ENCODE data around the gene PTPRM. TPM values are rescaled to one million over a fixed set of nuclear protein-coding genes. Genes with fewer than 3 reads are reported as not detected.

Gene PTPRM
- polyA plus RNA-seq, 3 donors = 0.04 to 2.1 (median 0.66) TPM

GRCh38 chr18:8030201-8030600, 463.1 kb downstream of the PTPRM start:
- Histone ChIP-seq H3K9me3 (replicated peaks in 1 of 2; ENCODE audit: control insufficient read depth in 1 of 2, insufficient read depth in 1 of 2, low read length in 2 of 2) (no peaks in the 10 kb centered on the region), H3K36me3 (replicated peaks in 1 of 2; ENCODE audit: control insufficient read depth in 1 of 2, insufficient read depth in 2 of 2, low read length in 2 of 2) (no peaks in the 10 kb centered on the region), H3K4me3 (replicated peaks in 1 of 3; ENCODE audit: low read depth in 2 of 3, low read length in 3 of 3) (no peak overlapping the region), H3K4me1 (ENCODE audit: control insufficient read depth in 1 of 2, insufficient read depth in 2 of 2, low read length in 2 of 2) (no peaks in the 10 kb centered on the region), H4K20me1 (ENCODE audit: insufficient read depth, low read length) (no peaks in the 10 kb centered on the region), H3K27me3 (ENCODE audit: control insufficient read depth in 2 of 2, insufficient read depth in 2 of 2, low read length in 2 of 2) (no peaks in the 10 kb centered on the region), H3K27ac (ENCODE audit: low read depth in 1 of 2, low read length in 2 of 2) (no peak overlapping the region), H3K9ac (ENCODE audit: insufficient read depth, low read length, poor library complexity, severe bottlenecking) (no peak overlapping the region), H3K79me2 (ENCODE audit: insufficient read depth, low read length) (no peaks in the 10 kb centered on the region), H3K4me2 (replicated peaks; ENCODE audit: extremely low read depth, low read length, poor library complexity, severe bottlenecking) (no peak overlapping the region), H2AFZ (ENCODE audit: insufficient read depth, low read depth, low read length, poor library complexity, severe bottlenecking) (no peak overlapping the region)
- no peak for DNase-seq
- 100% methylated on average over 2 of the region's 4 CpGs for WGBS (ENCODE audit: insufficient coverage)
- TF ChIP-seq, protein P1, sequence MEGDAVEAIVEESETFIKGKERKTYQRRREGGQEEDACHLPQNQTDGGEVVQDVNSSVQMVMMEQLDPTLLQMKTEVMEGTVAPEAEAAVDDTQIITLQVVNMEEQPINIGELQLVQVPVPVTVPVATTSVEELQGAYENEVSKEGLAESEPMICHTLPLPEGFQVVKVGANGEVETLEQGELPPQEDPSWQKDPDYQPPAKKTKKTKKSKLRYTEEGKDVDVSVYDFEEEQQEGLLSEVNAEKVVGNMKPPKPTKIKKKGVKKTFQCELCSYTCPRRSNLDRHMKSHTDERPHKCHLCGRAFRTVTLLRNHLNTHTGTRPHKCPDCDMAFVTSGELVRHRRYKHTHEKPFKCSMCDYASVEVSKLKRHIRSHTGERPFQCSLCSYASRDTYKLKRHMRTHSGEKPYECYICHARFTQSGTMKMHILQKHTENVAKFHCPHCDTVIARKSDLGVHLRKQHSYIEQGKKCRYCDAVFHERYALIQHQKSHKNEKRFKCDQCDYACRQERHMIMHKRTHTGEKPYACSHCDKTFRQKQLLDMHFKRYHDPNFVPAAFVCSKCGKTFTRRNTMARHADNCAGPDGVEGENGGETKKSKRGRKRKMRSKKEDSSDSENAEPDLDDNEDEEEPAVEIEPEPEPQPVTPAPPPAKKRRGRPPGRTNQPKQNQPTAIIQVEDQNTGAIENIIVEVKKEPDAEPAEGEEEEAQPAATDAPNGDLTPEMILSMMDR (IDR thresholded peaks at IDR 0.05) = no peak
- no peaks in the 10 kb centered on the region for H3K4me1 Mint-ChIP-seq
- H3K4me3 Mint-ChIP-seq = no peak overlapping the region
- H3K36me3 Mint-ChIP-seq = no peaks in the 10 kb centered on the region
- peaks cover 0 to 14% (median 7%) of the 10 kb centered on the region in 7 donors for H3K9me3 Mint-ChIP-seq
- intact Hi-C loops (cut with micrococcal nuclease) = no loop called here
- peaks cover 0 to 1% (median 0%) of the 10 kb centered on the region in 3 donors for H3K27me3 Mint-ChIP-seq (ENCODE audit: low read depth in 3 of 3)
- no peak overlapping the region for H3K27ac Mint-ChIP-seq

DNA sequence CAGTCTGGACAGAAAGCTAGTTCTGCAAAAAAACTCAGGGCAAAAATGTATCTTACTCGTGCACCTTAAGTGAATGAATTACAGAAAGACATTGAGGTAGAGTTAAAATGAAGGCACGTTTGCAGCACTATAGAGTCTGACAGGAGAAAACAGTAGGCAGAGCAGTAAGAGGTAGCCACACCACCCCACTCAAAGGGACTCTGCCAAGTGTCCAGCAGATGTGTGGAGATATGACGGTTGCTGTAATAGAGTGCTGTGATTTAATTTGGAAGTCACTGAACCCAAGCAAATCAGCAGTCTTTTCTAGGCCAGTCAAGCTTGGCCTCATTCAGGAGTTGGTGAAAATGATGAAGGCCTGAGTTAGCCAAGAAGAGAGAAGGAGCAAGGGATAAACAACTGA, 464.4 kb downstream of the PTPRM start:
- 100% methylated on average over 2 of the region's 3 CpGs for WGBS (ENCODE audit: insufficient coverage)

More for the DNA sequence above, 464.4 kb downstream of the PTPRM start:
- Mint-ChIP-seq H3K4me1 (no peaks in the 10 kb centered on the region), H3K36me3 (no peaks in the 10 kb centered on the region), H3K27ac (no peak overlapping the region), H3K4me3 (no peak overlapping the region), H3K27me3 (ENCODE audit: low read depth in 3 of 3) (peaks cover 0 to 3% (median 1%) of the 10 kb centered on the region in 3 donors), H3K9me3 (peaks cover 0 to 12% (median 7%) of the 10 kb centered on the region in 7 donors)
- no peak overlapping the region for H3K27ac ChIP-seq (ENCODE audit: low read depth in 1 of 2, low read length in 2 of 2)
- DNase-seq = no peak
- no peaks in the 10 kb centered on the region for H3K4me1 ChIP-seq (ENCODE audit: control insufficient read depth in 1 of 2, insufficient read depth in 2 of 2, low read length in 2 of 2)
- no peaks in the 10 kb centered on the region for H4K20me1 ChIP-seq (ENCODE audit: insufficient read depth, low read length)
- no peak overlapping the region for H3K4me3 ChIP-seq (replicated peaks in 1 of 3; ENCODE audit: low read depth in 2 of 3, low read length in 3 of 3)
- no peak overlapping the region for H3K4me2 ChIP-seq (replicated peaks; ENCODE audit: extremely low read depth, low read length, poor library complexity, severe bottlenecking)
- H3K9me3 ChIP-seq (replicated peaks in 1 of 2; ENCODE audit: control insufficient read depth in 1 of 2, insufficient read depth in 1 of 2, low read length in 2 of 2) = no peaks in the 10 kb centered on the region
- H3K36me3 ChIP-seq (replicated peaks in 1 of 2; ENCODE audit: control insufficient read depth in 1 of 2, insufficient read depth in 2 of 2, low read length in 2 of 2) = no peaks in the 10 kb centered on the region
- no peak overlapping the region for H2AFZ ChIP-seq (ENCODE audit: insufficient read depth, low read depth, low read length, poor library complexity, severe bottlenecking)
- TF ChIP-seq, protein P1 (IDR thresholded peaks at IDR 0.05) = no peak
- H3K27me3 ChIP-seq (ENCODE audit: control insufficient read depth in 2 of 2, insufficient read depth in 2 of 2, low read length in 2 of 2) = no peaks in the 10 kb centered on the region
- H3K9ac ChIP-seq (ENCODE audit: insufficient read depth, low read length, poor library complexity, severe bottlenecking) = no peak overlapping the region
- no peaks in the 10 kb centered on the region for H3K79me2 ChIP-seq (ENCODE audit: insufficient read depth, low read length)
- intact Hi-C loops (cut with micrococcal nuclease) = no loop called here
